Sciatic nerve (tissue), 2 donors: ENCODE data around the gene KLHL24. TPM values are rescaled to one million over a fixed set of nuclear protein-coding genes. Genes with fewer than 3 reads are reported as not detected.

Experiments
- ATAC-seq: fragments of 200-7000 bp; cut with Tn5 transposase; one replicate; pipeline ENCODE4 v1.9.1; 2020; ENCODE audit warnings: mild to moderate bottlenecking, moderate library complexity
- DNase-seq: peaks from one replicate; pipeline ENCODE4 v3.0.0-alpha.2; 2020; ENCODE audit warnings: low spot score
- intact Hi-C: fragments of 100-400 bp; cut with DNase I; formaldehyde crosslinking; loops from one replicate; pipeline ENCODE4 v1.14.2; 2022
- total RNA-seq: library from RNA; stranded (reverse); fragmentation: NEBNext Ultra II Directional; extraction: Animal tissue kit (Norgen Biotek cat#: 25700); gene quantifications from one replicate; pipeline ENCODE4 v1.2.1, GENCODE V29; 2021
- donor health status: DM: no; HTN: no; CAD: no.
- donor health status: DM: no; HTN: no; CAD: no.

The KLHL24 gene
- total RNA-seq, 1 donor from 2014 or later = 70.9 TPM

DNA sequence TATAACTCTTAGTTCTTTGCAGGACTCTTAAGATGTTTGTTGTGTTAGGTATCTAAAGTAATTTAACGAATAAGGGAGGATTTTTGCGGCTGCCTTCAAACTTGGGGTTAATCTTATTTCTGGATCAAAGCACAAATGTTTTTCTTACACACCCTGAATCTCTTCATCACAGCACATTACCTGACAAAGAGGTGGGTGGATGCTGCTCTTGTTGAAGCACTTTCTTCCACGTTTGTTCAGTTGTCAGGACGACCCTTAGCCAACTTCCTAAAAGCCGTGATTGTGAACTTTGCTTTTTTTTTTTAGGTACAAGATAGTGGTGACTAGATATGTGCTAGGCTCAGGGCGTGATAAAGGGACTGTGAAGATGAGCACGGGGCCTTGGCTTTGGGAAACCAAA, 98.1 kb downstream of the KLHL24 start:
- DNase-seq (no peak), ATAC-seq (no peak)
- intact Hi-C loops = no loop called here

Other genes with a start within 250 kb of the KLHL24 start
- 2.6 TPM for gene MCF2L2, start 207.0 kb upstream of the KLHL24 start, total RNA-seq
- 4.7 TPM for gene KLHL6, start 79.9 kb upstream of the KLHL24 start, total RNA-seq
- gene YEATS2, start 62.2 kb downstream of the KLHL24 start, total RNA-seq = 41.7 TPM
- gene MAP6D1, start 190.0 kb downstream of the KLHL24 start, total RNA-seq = 1.1 TPM
- 57.2 TPM for gene PARL, start 249.3 kb downstream of the KLHL24 start, total RNA-seq